Heart left ventricle (tissue), 16 donors: ENCODE data around the gene TLCD5. TPM values are rescaled to one million over a fixed set of nuclear protein-coding genes. Genes with fewer than 3 reads are reported as not detected.

Source experiments
- ATAC-seq, 4 donors: fragments of 200-7000 bp; cut with Tn5 transposase; one replicate each; pipeline ENCODE4 v1.9.1; 2020 to 2022; ENCODE audit warnings: moderate library complexity in 4 of 4, mild to moderate bottlenecking in 3 of 4, moderate number of reproducible peaks in 1 of 4
- DNase-seq, 5 donors: peaks; one replicate each; pipeline ENCODE4 v3.0.0-alpha.2; 2020
- H3K27ac ChIP-seq, 12 donors: fragments of 200-600 bp; sonication (generic) in 4 of 12; one replicate each; pipeline versions ENCODE4 v1.5.0 to v1.8.0; 2016 to 2022; ENCODE audit warnings: mild to moderate bottlenecking in 2 of 12
- H3K27me3 ChIP-seq, 9 donors: fragments of 200-600 bp; sonication (generic) in 2 of 9; one replicate each; pipeline versions ENCODE4 v1.5.1 to v1.8.0; 2016 to 2022; ENCODE audit warnings: mild to moderate bottlenecking in 3 of 9
- H3K36me3 ChIP-seq, 9 donors: fragments of 200-600 bp; sonication (generic) in 2 of 9; one replicate each; pipeline versions ENCODE4 v1.5.0 to v1.8.0; 2018 to 2022; ENCODE audit warnings: mild to moderate bottlenecking in 2 of 9
- H3K4me1 ChIP-seq, 12 donors: fragments of 200-600 bp; sonication (generic) in 4 of 12; one replicate each; pipeline versions ENCODE4 v1.5.0 to v1.8.0; 2016 to 2022; ENCODE audit warnings: mild to moderate bottlenecking in 3 of 12
- H3K4me3 ChIP-seq, 12 donors: fragments of 200-600 bp; sonication (generic) in 4 of 12; one replicate each; pipeline versions ENCODE4 v1.5.0 to v1.8.0; 2017 to 2022; ENCODE audit warnings: mild to moderate bottlenecking in 9 of 12, moderate library complexity in 4 of 12
- H3K9me3 ChIP-seq, 12 donors: fragments of 200-600 bp; sonication (generic) in 4 of 12; one replicate each; pipeline versions ENCODE4 v1.5.0 to v1.8.0; 2016 to 2022; ENCODE audit warnings: mild to moderate bottlenecking in 1 of 12
- CTCF ChIP-seq, 12 donors: fragments of 200-600 bp; sonication (generic) in 4 of 12; IDR thresholded peaks; one replicate each; pipeline versions ENCODE4 v1.5.0 to v1.8.0; 2018 to 2022; ENCODE audit warnings: antibody characterized with exemption in 12 of 12, mild to moderate bottlenecking in 5 of 12
- POLR2A ChIP-seq, 2 donors: fragments of 450-650 bp; IDR thresholded peaks; one replicate each; pipeline ENCODE4 v1.6.1; 2017; ENCODE audit warnings: antibody characterized with exemption in 2 of 2, mild to moderate bottlenecking in 2 of 2, moderate library complexity in 2 of 2
- WGBS, 4 donors: extraction: QIAGEN DNeasy Blood & Tissue Kit in 2 of 4; methylation state at CpG; one replicate each; pipeline versions ENCODE4 v1.1.5 to v1.1.7; 2013 to 2018; 5-methylcytosine and 5-hydroxymethylcytosine counted together
- intact Hi-C, 10 donors: fragments of 100-400 bp; cut with DNase I; formaldehyde crosslinking; loops; one replicate each; pipeline versions ENCODE4 v1.11.1 to v1.14.2; 2022
- polyA plus RNA-seq, 2 donors: library from polyadenylated mRNA; stranded (reverse); fragments of 200-250 nt; gene quantifications; one replicate each; pipeline ENCODE4 v1.2.3, GENCODE V29; 2013
- total RNA-seq, 9 donors: library from RNA; depleted of rRNA in 2 of 9; stranded (reverse); fragments of >200 nt in 2 of 9; fragmentation: NEBNext Ultra II Directional in 3 of 9; extraction: Animal tissue kit (Norgen Biotek cat#: 25700) in 3 of 9; gene quantifications; one replicate each; pipeline versions ENCODE4 v1.1.0 to v1.2.4, GENCODE V29; 2016 to 2023
- donor health status: ischemic (EF 13 %, LVEDD 7.1; RV severe dilation, severe dysfunction).
- donor health status: healthy with polysubstance abuse.
- donor health status: DM: no; HTN: yes; CAD: no.
- donor health status: DM: no; HTN: no; CAD: no.
- donor health status: ischemic (EF 25% LVEDD 6.9; RV normal size, moderate dysfunction).
- donor health status: ischemic (EF 25% LVEDD 5.7; RV mildly dilated, moderate dysfunction).
- donor health status: healthy.
- donor health status: DM: yes; HTN: yes; CAD: no.
- donor health status: ischemic (EF 35%, LVEDD 5.7; RV mildly dilated, moderate dysfunction).
- donor health status: nonischemic (EF 11% LVEDD 7.7; RV severe dilation, severe dysfunction).
- donor health status: DM: yes; HTN: yes; CAD: no.
- donor health status: PGD.
- donor health status: ischemic (EF 29% LVEDD 5.4; RV normal size, mild dysfunction).
- donor health status: nonischemic (EF 23%, LVEDD 6.1; RV moderate dilation, normal function).

TLCD5 gene
- total and polyA plus RNA-seq, 11 donors = 4.0 to 15.0 (median 10.3) TPM

GRCh38 chr11:120294096-120294495, 31.0 kb upstream of the TLCD5 start:
- DNase-seq = no peak
- WGBS, 4 donors = 73 to 79% (median 77%) methylated on average over 2 to 5 of the region's 5 CpGs
- ATAC-seq = no peak
- H3K36me3 ChIP-seq = no peaks in the 10 kb centered on the region
- intact Hi-C loops = no loop called here
- peaks cover 0 to 6% (median 0%) of the 10 kb centered on the region in 12 donors for H3K4me1 ChIP-seq
- no peak overlapping the region for H3K4me3 ChIP-seq
- no peaks in the 10 kb centered on the region for H3K9me3 ChIP-seq
- H3K27ac ChIP-seq = no peak overlapping the region
- TF ChIP-seq POLR2A (IDR thresholded peaks at IDR 0.05) (no peak), CTCF (IDR thresholded peaks at IDR 0.05) (no peak)
- peaks cover 0 to 51% (median 9%) of the 10 kb centered on the region in 9 donors for H3K27me3 ChIP-seq

- peaks cover 0 to 58% (median 9%) of the 10 kb centered on the region in 9 donors for H3K27me3 ChIP-seq
- 24 to 54% (median 40%) methylated on average over 4 of the region's 4 CpGs for WGBS, 4 donors
- DNase-seq = no peak
Measured at GRCh38 chr11:120295099-120295498, 30.0 kb upstream of the TLCD5 start.

GRCh38 chr11:120296554-120296953, 28.5 kb upstream of the TLCD5 start:
- H3K9me3 ChIP-seq = no peaks in the 10 kb centered on the region
- no peak overlapping the region for H3K27ac ChIP-seq
- TF ChIP-seq POLR2A (IDR thresholded peaks at IDR 0.05) = no peak
- no peak for TF ChIP-seq CTCF (IDR thresholded peaks at IDR 0.05)
- H3K36me3 ChIP-seq = no peaks in the 10 kb centered on the region
- WGBS, 4 donors = 89 to 98% (median 94%) methylated on average over 5 of the region's 5 CpGs
- H3K4me3 ChIP-seq = no peak overlapping the region
- H3K4me1 ChIP-seq = peaks cover 0 to 9% (median 0%) of the 10 kb centered on the region in 12 donors
- intact Hi-C loops = loop anchor here in 1 of 10 donors (5.0 kb wide), 1 partner anchor 44 kb away; no protein-coding TSS in a partner anchor
- ATAC-seq (no peak), DNase-seq (no peak)
- peaks cover 0 to 58% (median 9%) of the 10 kb centered on the region in 9 donors for H3K27me3 ChIP-seq

More at GRCh38 chr11:120295099-120295498, 30.0 kb upstream of the TLCD5 start:
- intact Hi-C loops = loop anchor here in 1 of 10 donors (5.0 kb wide), 1 partner anchor 43 kb away; no protein-coding TSS in a partner anchor
- Histone ChIP-seq H3K9me3 (no peaks in the 10 kb centered on the region), H3K27ac (no peak overlapping the region), H3K4me1 (peaks cover 0 to 6% (median 0%) of the 10 kb centered on the region in 12 donors), H3K36me3 (no peaks in the 10 kb centered on the region), H3K4me3 (no peak overlapping the region)
- peak in 2 of 4 donors; percentile 22 to 53 for ATAC-seq
- TF ChIP-seq POLR2A (IDR thresholded peaks at IDR 0.05) (no peak), CTCF (IDR thresholded peaks at IDR 0.05) (no peak)

- intact Hi-C loops = loop anchor here in 6 of 10 donors (2.0 to 5.0 kb wide), 4 partner anchors 46 to 126 kb away; no protein-coding TSS in a partner anchor
- Histone ChIP-seq H3K27ac (no peak overlapping the region), H3K4me3 (no peak overlapping the region), H3K4me1 (peaks cover 0 to 9% (median 0%) of the 10 kb centered on the region in 12 donors), H3K9me3 (no peaks in the 10 kb centered on the region), H3K27me3 (peaks cover 0 to 44% (median 0%) of the 10 kb centered on the region in 9 donors), H3K36me3 (no peaks in the 10 kb centered on the region)
- ATAC-seq (no peak), DNase-seq (no peak)
- WGBS, 4 donors = 83 to 93% (median 91%) methylated on average over 5 of the region's 5 CpGs
- TF ChIP-seq POLR2A (IDR thresholded peaks at IDR 0.05) (no peak), CTCF (IDR thresholded peaks at IDR 0.05) (no peak)
Measured at GRCh38 chr11:120298461-120298860, 26.6 kb upstream of the TLCD5 start.
